HG03439 (cell line): ENCODE results near the gene ZNF57.
"Not testable (repeated sequence)": the region's sequence is repeated elsewhere in the genome, so short reads cannot be mapped to it uniquely, and the experiment has no call there.

Source experiments
- ATAC-seq: cut with Tn5 transposase; IDR thresholded peaks from one replicate; pipeline ENCODE4 v1.9.1; 2021; ENCODE audit warnings: mild to moderate bottlenecking, moderate library complexity; ENCODE audit not compliant: unreplicated experiment

The ZNF57 gene

DNA sequence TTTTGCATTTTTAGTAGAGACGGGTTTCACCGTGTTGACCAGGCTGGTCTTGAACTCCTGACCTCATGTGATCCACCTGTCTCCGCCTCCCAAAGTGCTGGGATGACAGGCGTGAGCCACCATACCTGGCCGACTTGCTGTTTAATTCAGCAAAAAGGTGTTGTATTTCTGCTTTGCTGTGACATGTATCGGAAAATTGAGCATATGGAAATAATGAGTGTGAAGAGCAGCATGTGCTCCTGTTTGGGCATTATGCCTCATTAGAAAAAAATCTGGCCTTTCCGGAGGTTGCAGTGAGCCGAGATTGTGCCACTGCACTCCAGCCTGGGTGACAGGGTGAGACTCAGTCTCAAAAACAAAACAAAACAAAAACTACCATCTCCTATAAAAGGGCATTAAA, 10.2 kb upstream of the ZNF57 start:
- not testable (repeated sequence) for ATAC-seq

DNA sequence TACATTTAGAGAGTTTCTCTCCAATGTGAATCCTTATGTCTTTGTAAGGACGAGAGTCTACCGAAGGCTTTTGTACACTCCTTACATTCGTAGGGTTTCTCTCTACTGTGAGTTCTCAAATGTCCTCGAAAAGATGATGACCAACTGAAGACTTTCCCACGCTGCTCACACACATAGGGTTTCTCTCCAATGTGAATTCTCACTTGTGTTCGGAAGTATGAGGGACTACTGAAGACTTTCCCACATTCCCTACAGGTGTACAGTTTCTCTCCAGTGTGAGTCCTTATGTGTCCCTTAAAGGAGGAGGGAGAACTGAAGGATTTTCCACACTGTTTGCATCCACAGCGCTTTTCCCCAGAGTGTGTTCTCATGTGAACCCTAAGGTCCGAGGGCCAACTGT, 4.0 kb upstream of the ZNF57 start:
- no peak for ATAC-seq

DNA sequence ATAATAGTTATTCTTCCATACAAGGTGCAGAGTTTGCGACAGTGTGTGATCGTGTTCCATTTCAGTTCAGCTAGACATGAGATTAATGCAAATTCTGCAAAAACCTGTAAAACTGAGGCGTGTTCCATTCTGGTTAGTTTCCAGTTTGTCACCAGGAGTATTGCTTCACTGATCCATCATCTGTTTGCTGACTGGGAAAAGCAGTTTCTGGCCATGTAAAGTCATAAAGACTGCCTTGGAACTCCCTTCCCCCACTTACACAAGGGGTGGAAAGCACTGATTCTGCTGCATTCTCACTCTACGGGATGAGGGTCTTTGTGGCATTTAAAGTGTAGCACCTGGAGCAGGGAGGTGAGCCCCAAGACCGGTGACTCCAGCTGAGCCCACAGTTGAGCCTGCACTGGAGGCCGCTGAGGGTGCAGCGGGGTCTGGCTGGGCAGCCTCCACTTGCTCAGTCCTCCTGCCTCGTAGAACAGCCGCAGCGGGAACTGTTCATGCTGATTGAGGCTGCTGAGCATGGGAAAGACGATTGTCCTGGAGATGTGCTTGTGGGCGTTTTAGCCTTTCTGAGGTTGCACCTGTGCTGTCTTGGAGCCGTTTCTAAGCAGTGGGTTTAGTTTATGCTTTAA, 2.0 kb downstream of the ZNF57 start:
- ATAC-seq = no peak

DNA sequence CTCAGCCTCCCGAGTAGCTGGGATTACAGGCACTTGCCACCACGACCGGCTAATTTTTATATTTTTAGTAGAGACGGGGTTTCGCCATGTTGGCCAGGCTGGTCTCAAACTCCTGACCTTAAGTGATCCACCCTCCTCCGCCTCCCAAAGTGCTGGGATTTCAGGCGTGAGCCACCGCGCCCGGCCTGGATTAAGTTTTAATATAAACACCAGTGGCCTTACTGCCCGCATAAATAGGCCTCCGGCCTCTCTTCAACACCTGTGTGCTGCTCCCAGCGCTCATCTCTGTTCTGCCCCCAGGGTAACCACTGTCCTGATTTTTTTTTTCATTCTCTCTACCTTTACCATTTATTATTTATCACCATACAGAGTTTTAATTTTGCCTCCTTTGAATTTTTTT, 2.6 kb downstream of the ZNF57 start:
- not testable (repeated sequence) for ATAC-seq

DNA sequence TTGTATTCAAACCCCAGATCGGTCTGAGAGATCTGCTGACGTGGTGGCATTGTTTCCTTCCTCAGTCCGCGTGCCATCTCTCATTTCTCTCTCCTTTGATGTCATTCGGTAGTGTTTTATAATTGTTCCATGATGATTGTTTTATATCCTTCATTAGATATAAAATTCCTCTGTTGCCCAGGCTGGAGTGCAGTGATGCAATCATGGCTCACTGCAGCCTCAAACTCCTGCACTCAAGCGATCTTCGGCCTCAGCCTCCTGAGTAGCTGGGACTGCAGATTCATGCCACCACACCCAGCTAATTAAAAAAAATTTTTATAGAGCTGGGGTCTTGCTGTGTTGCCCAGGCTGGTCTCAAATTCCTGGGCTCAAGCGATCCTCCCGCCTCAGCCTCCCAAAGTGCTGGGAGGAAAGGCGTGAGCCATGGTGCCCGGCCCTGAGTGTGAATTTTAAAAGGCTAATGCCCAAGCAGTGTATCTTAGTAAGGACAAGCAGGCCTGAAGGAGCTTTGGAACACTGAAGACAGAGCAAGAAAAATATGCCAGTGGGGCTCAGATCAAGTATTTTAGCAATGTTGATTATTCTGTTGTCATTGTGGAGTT, 5.3 kb downstream of the ZNF57 start:
- no peak for ATAC-seq

DNA sequence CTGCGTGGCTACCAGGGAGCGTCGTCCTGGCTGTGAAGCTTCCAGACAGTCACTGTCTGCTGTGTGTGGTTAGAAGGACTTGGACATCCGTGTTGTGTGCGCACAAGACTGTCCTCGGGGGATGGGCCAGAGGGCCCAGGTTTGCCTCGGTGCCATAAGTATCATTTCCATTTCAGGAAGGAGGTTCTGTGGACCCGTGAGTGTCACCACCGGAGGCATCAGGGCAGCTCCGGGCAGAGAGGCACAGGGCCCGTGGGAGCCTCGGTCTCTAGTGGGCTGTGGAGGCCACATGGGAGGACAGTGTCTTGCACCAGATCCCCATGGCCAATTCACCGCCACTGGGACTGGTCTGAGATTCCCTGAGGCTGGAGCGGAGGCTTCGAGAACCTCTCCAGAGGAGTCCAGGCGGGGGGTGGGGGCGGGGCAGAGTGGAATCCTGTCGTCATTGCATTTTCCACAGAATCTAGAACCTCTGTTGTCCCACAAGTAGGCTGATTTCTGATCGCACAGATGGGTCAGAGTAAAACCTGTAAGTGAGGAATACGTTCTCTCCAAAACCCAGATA, 6.0 kb downstream of the ZNF57 start:
- no peak for ATAC-seq

DNA sequence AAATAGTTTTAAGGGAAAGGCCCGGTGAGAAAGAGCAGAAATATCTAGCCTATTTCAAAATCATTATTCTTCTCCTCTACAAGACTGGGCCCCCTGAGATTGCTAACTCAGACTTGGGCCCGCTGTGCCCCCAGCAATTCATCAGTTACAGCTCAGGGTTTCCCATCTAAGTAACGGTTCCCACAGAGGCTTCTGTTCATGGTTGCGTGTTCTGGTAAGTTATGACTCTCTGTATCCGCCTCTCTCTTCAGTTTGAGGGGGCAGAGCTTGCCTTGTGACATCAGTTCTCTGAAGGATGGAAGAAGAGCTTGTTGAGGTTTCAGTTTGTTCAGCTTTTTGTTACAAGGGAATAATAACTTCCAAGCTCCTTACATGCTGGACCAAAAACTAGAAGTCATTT, 11.6 kb downstream of the ZNF57 start:
- no peak for ATAC-seq

DNA sequence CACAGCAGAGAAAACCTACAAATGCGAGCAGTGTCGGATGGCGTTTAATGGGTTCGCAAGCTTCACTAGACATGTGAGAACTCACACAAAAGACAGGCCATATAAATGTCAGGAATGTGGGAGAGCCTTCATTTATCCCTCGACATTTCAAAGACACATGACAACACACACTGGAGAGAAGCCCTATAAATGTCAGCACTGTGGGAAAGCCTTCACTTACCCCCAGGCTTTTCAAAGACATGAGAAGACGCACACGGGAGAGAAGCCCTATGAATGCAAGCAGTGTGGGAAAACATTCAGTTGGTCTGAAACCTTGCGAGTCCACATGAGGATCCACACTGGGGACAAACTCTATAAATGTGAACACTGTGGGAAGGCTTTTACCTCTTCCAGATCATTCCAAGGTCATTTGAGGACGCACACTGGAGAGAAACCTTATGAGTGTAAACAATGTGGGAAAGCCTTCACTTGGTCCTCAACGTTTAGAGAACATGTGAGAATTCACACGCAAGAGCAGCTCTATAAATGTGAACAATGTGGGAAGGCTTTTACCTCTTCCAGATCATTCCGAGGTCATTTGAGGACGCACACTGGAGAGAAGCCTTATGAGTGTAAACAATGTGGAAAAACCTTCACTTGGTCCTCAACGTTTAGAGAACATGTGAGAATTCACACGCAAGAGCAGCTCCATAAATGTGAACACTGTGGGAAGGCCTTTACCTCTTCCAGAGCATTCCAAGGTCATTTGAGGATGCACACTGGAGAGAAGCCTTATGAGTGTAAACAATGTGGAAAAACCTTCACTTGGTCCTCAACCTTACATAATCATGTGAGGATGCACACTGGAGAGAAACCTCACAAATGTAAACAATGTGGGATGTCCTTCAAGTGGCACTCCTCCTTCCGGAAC, 16.8 kb downstream of the ZNF57 start:
- ATAC-seq = no peak

DNA sequence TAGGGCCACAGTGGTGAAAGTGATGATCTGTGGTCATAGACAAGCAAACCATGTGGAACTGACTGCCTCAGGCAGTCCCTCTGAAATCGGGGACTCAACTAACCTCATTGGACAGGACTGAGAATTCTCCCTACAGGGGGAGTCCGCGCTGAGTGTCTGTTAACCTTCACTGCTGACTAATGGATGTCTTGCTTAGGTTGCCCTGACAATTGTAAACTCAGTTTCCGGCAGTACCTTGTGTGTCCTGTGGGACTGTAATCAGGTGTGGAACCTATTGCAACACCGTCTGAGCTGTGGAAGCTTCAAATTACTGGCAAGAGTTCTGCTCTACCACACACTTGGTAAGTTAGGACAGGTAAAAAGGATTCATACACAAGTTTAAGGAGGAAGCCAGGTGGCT, 22.3 kb downstream of the ZNF57 start:
- no peak for ATAC-seq

DNA sequence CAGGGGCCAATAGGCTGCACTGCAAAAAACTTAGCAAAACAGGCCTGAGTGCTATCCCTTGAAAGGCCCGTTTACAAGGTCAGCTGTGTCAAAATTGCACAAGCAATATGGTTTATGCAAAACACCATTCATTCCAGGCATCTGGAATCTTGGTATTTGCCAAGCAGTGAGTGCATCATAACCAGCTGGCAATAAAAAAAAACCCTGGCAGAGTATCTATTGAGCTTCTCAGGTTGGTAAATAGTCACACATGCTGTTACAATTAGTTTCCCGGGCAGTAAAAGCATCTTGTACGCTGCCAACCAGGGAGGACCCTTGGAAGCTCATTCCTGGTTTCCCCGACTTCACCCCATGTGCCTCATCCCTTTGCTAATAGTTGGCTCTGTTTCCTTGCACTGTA, 22.8 kb downstream of the ZNF57 start:
- no peak for ATAC-seq

DNA sequence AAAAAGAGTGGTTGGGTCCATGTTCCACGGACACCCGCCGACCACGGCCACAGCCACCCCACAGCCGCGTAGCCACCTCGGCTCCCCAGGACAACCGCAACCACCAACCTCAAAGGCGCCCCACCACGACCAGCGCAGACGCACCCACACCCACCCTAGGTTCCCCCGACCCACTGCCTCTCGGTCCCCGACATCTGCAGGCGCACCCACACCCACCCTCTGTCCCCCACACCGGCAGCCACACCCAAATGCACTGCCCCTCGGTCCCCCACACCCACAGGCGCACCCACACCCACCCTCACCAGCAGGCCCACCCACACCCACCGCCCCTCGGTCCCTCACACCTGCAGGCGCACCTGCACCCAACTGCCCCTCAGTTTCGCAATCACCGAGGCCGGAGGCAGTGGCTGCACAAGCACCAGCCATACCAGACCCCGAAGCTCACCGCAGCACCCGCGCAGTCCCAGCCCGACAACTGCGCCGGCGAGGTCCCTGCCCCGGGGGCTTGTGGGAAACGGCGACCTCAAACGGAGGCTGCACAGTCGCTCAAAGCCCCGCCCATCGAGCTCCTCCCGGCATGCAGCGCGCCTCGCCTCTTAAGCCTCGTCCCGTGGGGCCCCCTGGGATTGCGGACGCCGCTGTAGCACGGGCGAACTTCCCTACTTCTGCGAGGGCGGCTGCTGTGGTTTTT, 25.8 kb downstream of the ZNF57 start:
- ATAC-seq = no peak

DNA sequence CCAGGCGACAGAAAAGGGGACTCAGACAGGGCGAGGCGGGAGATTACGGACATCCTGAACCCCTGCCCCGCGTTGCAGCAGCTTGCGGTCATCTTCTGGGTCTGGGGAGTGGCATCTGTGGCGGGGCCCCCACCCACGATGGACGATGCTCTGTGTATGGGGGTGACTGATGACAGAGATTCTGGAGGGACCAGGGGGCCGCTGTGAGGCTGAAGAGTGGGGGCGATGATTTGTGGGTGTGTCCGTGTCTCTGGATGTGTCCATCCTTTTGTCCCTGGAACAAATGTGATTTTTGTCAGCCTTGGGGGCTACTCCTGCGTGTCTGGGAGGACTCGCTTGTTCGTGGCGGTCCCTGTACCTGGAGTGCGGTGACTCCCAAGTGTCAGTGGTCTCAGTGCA, 26.3 kb downstream of the ZNF57 start:
- ATAC-seq = no peak

DNA sequence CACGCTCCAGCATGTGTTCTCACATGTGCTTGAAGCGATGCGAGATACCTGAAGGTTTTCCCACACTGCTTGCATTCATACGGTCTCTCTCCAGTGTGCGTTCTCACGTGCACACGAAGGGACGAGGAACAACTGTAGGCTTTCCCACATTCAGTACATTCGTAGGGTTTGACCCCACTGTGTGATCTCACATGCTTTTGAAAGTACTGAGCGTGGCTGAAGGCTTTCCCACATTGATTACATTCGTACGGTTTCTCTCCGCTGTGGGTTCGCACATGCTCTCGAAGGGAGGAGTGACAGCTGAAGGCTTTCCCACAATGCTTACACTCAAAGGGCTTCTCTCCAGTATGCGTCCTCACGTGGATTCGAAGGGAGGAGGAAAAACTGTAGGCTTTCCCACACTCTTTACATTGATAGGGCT, 32.8 kb downstream of the ZNF57 start:
- no peak for ATAC-seq

DNA sequence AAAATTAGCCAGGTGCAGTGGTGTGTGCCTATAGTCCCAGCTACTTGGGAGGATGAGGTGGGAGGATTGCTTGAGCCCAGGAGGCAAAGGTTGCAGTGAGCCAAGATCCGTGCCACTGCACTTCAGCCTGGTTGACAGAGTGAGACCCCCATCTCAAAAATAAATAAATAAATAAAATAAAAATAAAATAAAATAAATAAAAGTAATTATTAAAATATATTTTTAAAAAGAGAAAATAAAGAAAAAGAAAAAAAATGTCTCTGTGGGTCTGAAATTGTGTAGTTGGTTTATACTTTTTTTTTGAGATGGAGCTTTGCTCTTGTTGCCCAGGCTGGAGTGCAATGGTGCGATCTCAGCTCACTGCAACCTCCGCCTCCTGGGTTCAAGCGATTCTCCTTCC, 35.1 kb downstream of the ZNF57 start:
- not testable (repeated sequence) for ATAC-seq

DNA sequence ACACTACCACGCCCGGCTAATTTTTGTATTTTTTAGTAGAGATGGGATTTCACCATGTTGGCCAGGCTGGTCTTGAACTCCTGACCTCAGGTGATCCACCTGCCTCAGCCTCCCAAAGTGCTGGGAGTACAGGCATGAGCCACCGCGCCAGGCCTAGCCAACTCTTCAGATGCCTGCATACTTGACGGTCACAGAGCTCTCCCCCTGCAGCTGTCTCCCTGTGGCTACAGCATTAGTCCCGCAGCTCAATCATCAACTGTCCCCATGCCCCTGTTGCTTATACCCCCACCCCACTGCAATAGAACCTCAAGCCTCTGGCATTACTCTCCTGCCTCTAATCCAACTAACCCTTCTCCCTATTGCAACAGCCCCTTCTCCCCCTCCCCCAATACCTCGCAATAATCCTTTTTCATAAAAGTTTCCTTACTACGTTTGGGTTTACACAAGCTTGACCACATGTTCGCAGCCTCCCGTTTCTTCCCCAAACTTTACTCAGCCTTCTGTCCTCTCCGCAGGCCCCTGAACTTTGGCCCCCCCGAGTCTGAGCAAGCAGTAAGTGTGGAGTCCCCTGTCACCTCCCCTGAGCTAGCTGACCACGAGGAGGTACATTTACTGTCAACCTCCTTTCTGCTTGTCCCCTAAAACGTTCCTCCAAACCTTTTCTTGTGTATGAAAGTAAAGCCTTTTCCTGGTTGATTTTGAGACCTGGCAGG, 42.4 kb downstream of the ZNF57 start:
- ATAC-seq = no peak

DNA sequence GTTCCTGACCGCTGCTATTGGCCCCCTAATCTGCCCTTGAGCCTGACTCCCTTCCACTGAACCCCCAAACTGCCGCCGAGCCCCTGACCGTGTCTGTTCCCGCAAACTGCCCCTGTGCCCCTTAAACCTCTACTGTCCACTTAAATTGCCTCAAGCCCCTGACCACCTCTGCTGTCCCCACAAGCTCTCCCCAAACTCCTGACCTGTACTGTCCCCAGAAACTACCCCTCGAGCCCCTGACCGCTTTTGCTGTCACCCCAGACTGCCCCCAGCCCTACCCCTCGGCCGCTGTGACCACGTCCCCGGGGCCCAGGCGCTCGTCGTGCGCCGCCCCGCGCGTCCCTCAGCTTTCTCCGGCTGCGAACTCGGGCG, 43.7 kb downstream of the ZNF57 start:
- ATAC-seq = peak; percentile 16

DNA sequence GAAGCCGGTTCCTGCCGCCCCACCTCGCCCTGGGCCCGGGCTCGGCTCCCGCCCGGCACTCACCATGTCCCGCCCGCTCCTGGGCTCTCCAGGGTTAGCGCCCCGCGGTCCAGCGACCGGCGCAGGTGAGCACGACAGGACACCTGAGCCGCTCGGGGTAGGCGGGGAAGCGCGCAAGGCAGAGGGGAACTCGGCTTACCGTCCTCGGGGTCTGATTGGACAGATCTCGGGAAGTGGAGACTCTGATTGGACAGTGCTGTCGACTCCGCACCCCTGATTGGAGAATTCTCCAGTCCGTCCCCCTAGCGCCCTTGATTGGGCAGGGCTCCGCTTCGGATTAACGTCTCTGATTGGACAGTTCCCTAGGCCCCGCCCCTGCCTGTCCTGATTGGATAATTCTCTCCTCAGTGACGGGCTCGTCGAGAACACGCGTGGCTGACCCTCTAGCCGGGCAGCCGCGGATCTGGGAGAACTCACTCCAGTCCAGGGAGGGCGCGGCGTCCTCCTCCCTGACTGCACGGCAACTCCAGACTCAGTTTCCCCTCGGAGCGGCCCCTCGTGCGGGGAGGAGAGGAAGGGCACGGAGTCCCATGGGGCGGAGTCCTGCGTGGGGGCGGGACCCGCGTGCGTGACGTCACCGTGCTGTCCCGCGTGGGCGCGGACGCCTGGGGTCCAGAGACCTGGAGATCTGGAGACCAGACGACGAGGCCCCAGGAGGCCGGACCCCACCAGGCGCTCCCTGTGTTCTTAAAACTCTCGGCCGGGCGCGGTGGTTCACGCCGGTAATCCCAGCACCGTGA, 44.2 kb downstream of the ZNF57 start, which contains the start of gene ZNF77:
TSS of gene ZNF77 (minus strand) at position 197 of the 800 bp plus-strand sequence. CDS start at position 66, 131 bp downstream.
- peak; percentile 94 for ATAC-seq

DNA sequence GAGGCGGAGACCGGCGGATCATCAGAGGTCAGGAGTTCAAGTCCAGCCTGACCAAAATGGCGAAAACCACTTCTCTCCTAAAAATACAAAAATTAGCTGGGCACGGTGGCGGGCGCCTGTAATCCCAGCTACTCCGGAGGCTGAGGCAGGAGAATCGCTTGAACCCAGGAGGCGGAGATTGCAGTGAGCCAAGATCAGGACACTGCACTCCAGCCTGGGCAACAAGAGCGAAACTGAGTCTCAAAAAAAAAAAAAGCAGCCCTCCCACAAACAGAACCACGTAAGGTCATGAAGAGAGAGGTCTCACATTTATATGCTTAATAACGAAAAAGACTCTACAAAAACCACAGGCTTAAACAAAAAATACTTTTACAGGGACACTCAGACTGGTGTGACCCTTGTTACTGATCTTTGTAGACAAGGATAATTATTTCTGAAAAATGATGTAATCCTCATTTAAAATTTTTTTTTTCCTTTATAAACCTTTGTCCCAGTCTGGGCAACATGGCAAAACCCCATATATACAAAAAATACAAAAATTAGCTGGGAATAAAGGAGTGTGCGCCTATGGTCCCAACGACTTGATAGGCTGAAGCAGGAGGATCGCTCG, 45.0 kb downstream of the ZNF57 start:
- no peak for ATAC-seq

DNA sequence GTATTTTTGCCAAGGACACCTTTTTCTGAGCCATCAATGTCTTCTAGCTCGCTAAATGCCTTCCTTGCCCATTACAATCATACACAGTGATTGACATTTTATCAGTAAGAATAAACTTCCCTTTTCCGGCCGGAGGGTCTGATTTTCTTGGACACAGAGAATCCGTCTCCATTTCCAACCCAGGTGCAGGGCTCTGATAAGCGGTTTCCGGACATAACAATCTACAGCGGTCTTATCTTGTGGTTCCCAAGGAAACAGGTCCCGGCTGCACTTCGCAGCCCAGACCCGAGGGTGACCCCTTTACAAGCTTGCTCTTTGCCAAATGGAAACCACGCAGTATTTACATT, 49.2 kb downstream of the ZNF57 start:
- ATAC-seq = no peak
